HEK293T (cell line): ENCODE measurements around the gene TMTC2.

Experiments
- CTCF ChIA-PET: fragments of 350-600 bp; formaldehyde crosslinking; extraction: SDS; loops from one replicate; lab custom pipeline; 2021; ENCODE audit warnings: antibody characterized with exemption, inconsistent platforms; lab: Yijun Ruan, JAX
- POLR2A ChIA-PET: fragments of 350-600 bp; formaldehyde crosslinking; extraction: SDS; loops from one replicate; lab custom pipeline; 2020; ENCODE audit warnings: antibody characterized with exemption, inconsistent platforms; lab: Yijun Ruan, JAX
- DNase-seq: peaks from one replicate; pipeline ENCODE4 v3.0.0; 2012; ENCODE audit warnings: mixed read lengths; ENCODE audit errors: extremely low spot score
- ARNT ChIP-seq: fragments of 450-650 bp; IDR thresholded peaks from 2 replicates; pipeline ENCODE4 v1.6.1; 2017; ENCODE audit warnings: mild to moderate bottlenecking
- BHLHE40 ChIP-seq: fragments of 450-650 bp; IDR thresholded peaks from 2 replicates; pipeline ENCODE4 v1.6.1; 2016; ENCODE audit warnings: mild to moderate bottlenecking, moderate library complexity, borderline replicate concordance
- CTBP1 ChIP-seq: fragments of 450-650 bp; IDR thresholded peaks from 2 replicates; pipeline ENCODE4 v1.6.1; 2016; ENCODE audit warnings: borderline replicate concordance
- ELF4 ChIP-seq: fragments of 450-650 bp; IDR thresholded peaks from 2 replicates; pipeline ENCODE4 v1.6.1; 2017; ENCODE audit warnings: antibody characterized with exemption
- FOXA1 ChIP-seq: fragments of 450-650 bp; IDR thresholded peaks from 2 replicates; pipeline ENCODE4 v1.6.1; 2016; ENCODE audit warnings: mild to moderate bottlenecking
- FOXK2 ChIP-seq: fragments of 450-650 bp; IDR thresholded peaks from 2 replicates; pipeline ENCODE4 v1.6.1; 2016; ENCODE audit warnings: mild to moderate bottlenecking
- FOXM1 ChIP-seq: fragments of 450-650 bp; IDR thresholded peaks from 2 replicates; pipeline ENCODE4 v1.6.1; 2017; ENCODE audit warnings: mild to moderate bottlenecking, borderline replicate concordance
- HDGF ChIP-seq: fragments of 450-650 bp; IDR thresholded peaks from 2 replicates; pipeline ENCODE4 v1.6.1; 2017; ENCODE audit warnings: antibody characterized with exemption, borderline replicate concordance
- L3MBTL2 ChIP-seq: fragments of 450-650 bp; conservative IDR thresholded peaks from 2 replicates; pipeline ENCODE4 v1.6.1; 2016; ENCODE audit warnings: mild to moderate bottlenecking
- LEF1 ChIP-seq: fragments of 450-650 bp; IDR thresholded peaks from 2 replicates; pipeline ENCODE4 v1.6.1; 2017; ENCODE audit warnings: mild to moderate bottlenecking, borderline replicate concordance
- NFRKB ChIP-seq: fragments of 450-650 bp; IDR thresholded peaks from 2 replicates; pipeline ENCODE4 v1.6.1; 2016; ENCODE audit warnings: mild to moderate bottlenecking, moderate library complexity
- PKNOX1 ChIP-seq: fragments of 450-650 bp; IDR thresholded peaks from 2 replicates; pipeline ENCODE4 v1.6.1; 2016
- SP1 ChIP-seq: fragments of 450-650 bp; IDR thresholded peaks from 2 replicates; pipeline ENCODE4 v1.6.1; 2017
- SUZ12 ChIP-seq: fragments of 450-650 bp; IDR thresholded peaks from 2 replicates; pipeline ENCODE4 v1.6.1; 2016; ENCODE audit warnings: mild to moderate bottlenecking
- TARDBP ChIP-seq: fragments of 450-650 bp; IDR thresholded peaks from 2 replicates; pipeline ENCODE4 v1.6.1; 2016
- ZNF384 ChIP-seq: fragments of 450-650 bp; IDR thresholded peaks from 2 replicates; pipeline ENCODE4 v1.6.1; 2016

TMTC2 gene

GRCh38 chr12:82866946-82867345 is 180.2 kb downstream of the TMTC2 start:
- TF ChIP-seq HDGF (no peak), FOXM1 (no peak)
- POLR2A ChIA-PET = no interaction called here
- no peak for DNase-seq
- CTCF ChIA-PET = no interaction called here

- DNase-seq = no peak
- ChIA-PET CTCF (no interaction called here), POLR2A (no interaction called here)
- TF ChIP-seq ELF4 = no peak
- TF ChIP-seq ZNF384 = no peak
- peak; percentile 77 for TF ChIP-seq PKNOX1
Observed at GRCh38 chr12:82867762-82868500, 181.2 kb downstream of the TMTC2 start.

- POLR2A ChIA-PET = no interaction called here
- no peak for TF ChIP-seq FOXA1
- TF ChIP-seq BHLHE40 = no peak
- TF ChIP-seq NFRKB = no peak
- TF ChIP-seq CTBP1 = no peak
- no peak for TF ChIP-seq SP1
- no peak for TF ChIP-seq HDGF
- TF ChIP-seq FOXK2 = no peak
- no peak for TF ChIP-seq SUZ12
- TF ChIP-seq ARNT = no peak
- TF ChIP-seq ELF4 = no peak
- TF ChIP-seq LEF1 = no peak
- no peak for DNase-seq
- CTCF ChIA-PET = no interaction called here
Observed at GRCh38 chr12:82870771-82871377, 184.2 kb downstream of the TMTC2 start.

GRCh38 chr12:82872088-82872487 is 185.4 kb downstream of the TMTC2 start:
- POLR2A ChIA-PET = no interaction called here
- CTCF ChIA-PET = no interaction called here
- no peak for DNase-seq
- TF ChIP-seq SP1 (no peak), CTBP1 (no peak), NFRKB (no peak)

GRCh38 chr12:82873309-82873708 is 186.6 kb downstream of the TMTC2 start:
- CTCF ChIA-PET = no interaction called here
- TF ChIP-seq L3MBTL2 = no peak
- POLR2A ChIA-PET = no interaction called here
- no peak for DNase-seq

- ChIA-PET POLR2A (no interaction called here), CTCF (no interaction called here)
- no peak for DNase-seq
- TF ChIP-seq FOXK2 = no peak
Observed at GRCh38 chr12:82873951-82874350, 187.2 kb downstream of the TMTC2 start.

GRCh38 chr12:82874945-82875344 is 188.2 kb downstream of the TMTC2 start:
- CTCF ChIA-PET = no interaction called here

More at GRCh38 chr12:82874945-82875344, 188.2 kb downstream of the TMTC2 start:
- no peak for DNase-seq
- POLR2A ChIA-PET = no interaction called here
- no peak for TF ChIP-seq ARNT
- TF ChIP-seq ELF4 = no peak
- no peak for TF ChIP-seq LEF1
- no peak for TF ChIP-seq L3MBTL2
- no peak for TF ChIP-seq FOXA1
- TF ChIP-seq SUZ12 = no peak
- no peak for TF ChIP-seq TARDBP
- no peak for TF ChIP-seq SP1
- TF ChIP-seq BHLHE40 = no peak
- no peak for TF ChIP-seq NFRKB
- TF ChIP-seq HDGF = no peak
- TF ChIP-seq PKNOX1 = no peak
- no peak for TF ChIP-seq ZNF384
- TF ChIP-seq FOXK2 = no peak
- no peak for TF ChIP-seq FOXM1
- no peak for TF ChIP-seq CTBP1
